H1 (cell line): Measurements from ENCODE around the gene ERH. TPM values are rescaled to one million over a fixed set of nuclear protein-coding genes. Genes with fewer than 3 reads are reported as not detected.

ENCODE experiments used
- CTCF ChIA-PET: fragments of 300-600 bp; sonication (Branson Sonifier 250); formaldehyde crosslinking; loops from one replicate; lab custom pipeline; 2021; ENCODE audit not compliant: partially characterized antibody; lab: Charles Lee
- POLR2A ChIA-PET: fragments of 300-600 bp; sonication (Branson Sonifier 250); formaldehyde crosslinking; loops from one replicate; lab custom pipeline; 2021; ENCODE audit warnings: inconsistent platforms; ENCODE audit not compliant: partially characterized antibody; lab: Charles Lee
- DNase-seq, 2 experiments: peaks; one replicate each; pipeline versions ENCODE4 v3.0.0 to v3.0.0-alpha.2; 2010 to 2022; ENCODE audit warnings: low spot score in 2 of 2, low read depth in 1 of 2, mixed read lengths in 1 of 2
- FAIRE-seq: peaks from 2 replicates; lab custom pipeline; 2011; peaks lifted over from hg19 to GRCh38; lab: Jason Lieb, UNC
- H2AFZ ChIP-seq: 2 replicates; pipeline ENCODE4 v1.8.1; 2012; ENCODE audit warnings: low read length, inconsistent platforms
- H2AK5ac ChIP-seq: 2 replicates; pipeline ENCODE4 v1.6.1; 2013; ENCODE audit warnings: low read depth, low read length
- H2BK120ac ChIP-seq: replicated peaks from 2 replicates; pipeline ENCODE3; 2013; ENCODE audit warnings: low read depth, low read length, inconsistent platforms
- H2BK12ac ChIP-seq: 2 replicates; pipeline ENCODE4 v1.6.1; 2013; ENCODE audit warnings: low read depth, low read length
- H2BK15ac ChIP-seq: 2 replicates; pipeline ENCODE4 v1.6.1; 2013; ENCODE audit warnings: low read length
- H2BK20ac ChIP-seq: 2 replicates; pipeline ENCODE4 v1.6.1; 2013; ENCODE audit warnings: low read length
- H2BK5ac ChIP-seq: 2 replicates; pipeline ENCODE4 v1.6.1; 2013; ENCODE audit warnings: low read depth, low read length
- H3K14ac ChIP-seq: 2 replicates; pipeline ENCODE4 v1.6.1; 2013; ENCODE audit warnings: inconsistent platforms; ENCODE audit not compliant: insufficient read length
- H3K18ac ChIP-seq: 2 replicates; pipeline ENCODE4 v1.6.1; 2013; ENCODE audit warnings: low read length; ENCODE audit errors: extremely low read depth
- H3K23ac ChIP-seq: 2 replicates; pipeline ENCODE4 v1.6.1; 2013; ENCODE audit warnings: inconsistent platforms; ENCODE audit not compliant: insufficient read length
- H3K23me2 ChIP-seq: 2 replicates; pipeline ENCODE4 v1.6.1; 2013; ENCODE audit warnings: low read depth, low read length
- H3K27ac ChIP-seq: 2 replicates; pipeline ENCODE4 v1.6.1; 2011; ENCODE audit warnings: low read depth, low read length, inconsistent platforms
- H3K27me3 ChIP-seq, 4 experiments: replicated peaks in 1 of 4; 1 replicate in 1 of 4; 2 replicates in 3 of 4; pipeline versions ENCODE4 v1.6.1 to v1.8.1; 2011 to 2013; ENCODE audit warnings: low read length in 3 of 4, mild to moderate bottlenecking in 3 of 4, inconsistent platforms in 2 of 4, mixed read lengths in 2 of 4, moderate library complexity in 1 of 4; ENCODE audit not compliant: control insufficient read depth in 3 of 4, insufficient read depth in 3 of 4; ENCODE audit errors: extremely low read depth in 1 of 4
- H3K36me3 ChIP-seq, 4 experiments: 2 replicates each; pipeline versions ENCODE4 v1.6.1 to v1.8.1; 2011 to 2013; ENCODE audit warnings: mild to moderate bottlenecking in 4 of 4, low read length in 3 of 4, moderate library complexity in 2 of 4, control low read depth in 1 of 4, inconsistent platforms in 1 of 4; ENCODE audit not compliant: insufficient read depth in 4 of 4, control insufficient read depth in 2 of 4
- H3K4ac ChIP-seq: replicated peaks from 2 replicates; pipeline ENCODE3; 2013; ENCODE audit warnings: low read length, low read depth, mixed read lengths, inconsistent platforms; ENCODE audit not compliant: insufficient read length
- H3K4me1 ChIP-seq, 4 experiments: replicated peaks in 1 of 4; 1 replicate in 1 of 4; 2 replicates in 3 of 4; pipeline versions ENCODE4 v1.6.1 to v1.8.1; 2011 to 2013; ENCODE audit warnings: low read length in 3 of 4, inconsistent platforms in 2 of 4, mixed read lengths in 1 of 4; ENCODE audit not compliant: insufficient read depth in 4 of 4, control insufficient read depth in 3 of 4
- H3K4me2 ChIP-seq, 2 experiments: 2 replicates each; pipeline versions ENCODE4 v1.6.1 to v1.8.1; 2011 to 2013; ENCODE audit warnings: low read depth in 2 of 2, low read length in 2 of 2, control low read depth in 1 of 2, inconsistent platforms in 1 of 2, mild to moderate bottlenecking in 1 of 2; ENCODE audit not compliant: insufficient read depth in 1 of 2
- H3K4me3 ChIP-seq, 4 experiments: fragments of 200-600, 300-600 bp in 1 of 4; sonication (generic), shearing (Covaris generic), sonication (Bioruptor Twin) in 1 of 4; 2 replicates each; pipeline versions ENCODE4 v1.5.1 to v1.8.1; 2011 to 2016; ENCODE audit warnings: low read length in 4 of 4, low read depth in 3 of 4, control low read depth in 2 of 4, inconsistent platforms in 2 of 4, mild to moderate bottlenecking in 2 of 4, mixed read lengths in 1 of 4, moderate library complexity in 1 of 4; ENCODE audit not compliant: insufficient read depth in 2 of 4; ENCODE audit errors: extremely low read depth in 1 of 4
- H3K56ac ChIP-seq: replicated peaks from 2 replicates; pipeline ENCODE3; 2013; ENCODE audit warnings: low read depth, mild to moderate bottlenecking, mixed read lengths, low read length, inconsistent platforms; ENCODE audit not compliant: insufficient read length
- H3K79me1 ChIP-seq: 2 replicates; pipeline ENCODE4 v1.6.1; 2013; ENCODE audit warnings: low read depth, low read length, control low read depth
- H3K79me2 ChIP-seq, 2 experiments: 2 replicates each; pipeline versions ENCODE4 v1.6.1 to v1.8.1; 2012 to 2013; ENCODE audit warnings: low read length in 2 of 2, mild to moderate bottlenecking in 2 of 2, inconsistent platforms in 1 of 2; ENCODE audit not compliant: insufficient read depth in 2 of 2, control insufficient read depth in 1 of 2
- H3K9ac ChIP-seq, 4 experiments: replicated peaks in 1 of 4; 1 replicate in 1 of 4; 2 replicates in 3 of 4; pipeline versions ENCODE4 v1.6.1 to v1.8.1; 2011 to 2013; ENCODE audit warnings: low read depth in 3 of 4, low read length in 3 of 4, control low read depth in 2 of 4, mild to moderate bottlenecking in 2 of 4, moderate library complexity in 2 of 4, inconsistent platforms in 1 of 4; ENCODE audit errors: extremely low read depth in 1 of 4
- H3K9me3 ChIP-seq, 2 experiments: 2 replicates each; pipeline versions ENCODE4 v1.6.1 to v1.8.1; 2012 to 2013; ENCODE audit warnings: mild to moderate bottlenecking in 2 of 2, moderate library complexity in 2 of 2, control low read depth in 1 of 2, inconsistent platforms in 1 of 2, low read depth in 1 of 2, low read length in 1 of 2, mixed read lengths in 1 of 2; ENCODE audit not compliant: insufficient read depth in 2 of 2
- H4K20me1 ChIP-seq, 2 experiments: replicated peaks in 1 of 2; 2 replicates each; pipeline versions ENCODE3 to v1.8.1; 2011 to 2013; ENCODE audit warnings: inconsistent platforms in 2 of 2, low read length in 2 of 2, mild to moderate bottlenecking in 1 of 2; ENCODE audit not compliant: insufficient read depth in 2 of 2, control insufficient read depth in 1 of 2
- H4K5ac ChIP-seq: 2 replicates; pipeline ENCODE4 v1.6.1; 2013; ENCODE audit warnings: low read length, low read depth, mixed read lengths, inconsistent platforms; ENCODE audit not compliant: insufficient read length
- H4K8ac ChIP-seq: 2 replicates; pipeline ENCODE4 v1.8.0; 2013; ENCODE audit warnings: mild to moderate bottlenecking, moderate library complexity, low read length, inconsistent platforms; ENCODE audit not compliant: insufficient read depth; ENCODE audit errors: extremely low read depth
- H4K91ac ChIP-seq: replicated peaks from 2 replicates; pipeline ENCODE3; 2013; ENCODE audit warnings: low read length, mixed read lengths, inconsistent platforms; ENCODE audit not compliant: insufficient read length
- NANOG ChIP-seq: IDR thresholded peaks from 2 replicates; pipeline ENCODE4 v1.6.1; 2011; ENCODE audit warnings: low read length, low read depth, mild to moderate bottlenecking, inconsistent platforms; ENCODE audit not compliant: insufficient read depth, poor library complexity, severe bottlenecking
- SIRT6 ChIP-seq: IDR thresholded peaks from one replicate; pipeline ENCODE4 v1.7.1; 2012; ENCODE audit warnings: low read length, inconsistent platforms
- WGBS, 2 experiments: shearing (Covaris generic) in 1 of 2; methylation state at CpG; one replicate each; pipeline versions ENCODE4 v1.1.6 to v1.1.7; 2013 to 2015; ENCODE audit warnings: low lambda C conversion rate in 2 of 2, mixed read lengths in 2 of 2, inconsistent platforms in 1 of 2, low coverage in 1 of 2, missing lambda C conversion rate in 1 of 2; ENCODE audit not compliant: insufficient replicate concordance in 2 of 2, insufficient coverage in 1 of 2, insufficient read length in 1 of 2; ENCODE audit errors: extremely low coverage in 1 of 2, missing lambda C conversion rate in 1 of 2; 5-methylcytosine and 5-hydroxymethylcytosine counted together
- polyA plus RNA-seq, 7 experiments: library from polyadenylated mRNA; depleted of rRNA in 3 of 7; stranded (reverse) in 5 of 7; unstranded in 2 of 7; fragments of >200 nt in 5 of 7; fragments of 200-250 nt in 2 of 7; gene quantifications; 1 replicate in 5 of 7; 2 replicates in 1 of 7; 4 replicates in 1 of 7; pipeline versions ENCODE4 v1.2.1 to v1.2.3, GENCODE V29; 2011 to 2013; ENCODE audit warnings: missing spikeins in 2 of 7, mixed read lengths in 2 of 7
- total RNA-seq: library from RNA; stranded (reverse); fragmentation: NEBNext Ultra II Directional; extraction: Animal tissue kit (Norgen Biotek cat#: 25700); gene quantifications from 2 replicates; pipeline ENCODE4 v1.2.1, GENCODE V29; 2021

ERH gene
- total and polyA plus RNA-seq, 2 of the 8 experiments (the other 6 are each of a cell fraction or from before 2014, with no cell fraction given), result 329 to 454 TPM

GRCh38 chr14:69333791-69334337 lies 64.2 kb downstream of the ERH start:
- no peaks in the 10 kb centered on the region for H3K79me2 ChIP-seq
- no peak overlapping the region for H2AFZ ChIP-seq
- DNase-seq, result no peak
- no peak overlapping the region for H2AK5ac ChIP-seq
- ChIA-PET POLR2A (interaction anchor here (1.0 to 1.4 kb wide), 3 partner anchors 10 to 64 kb away, joined by 3 to 5 read pairs (median 4); partner anchors contain the start of gene ERH), CTCF (interaction anchor here (1.4 to 12.0 kb wide), 7 partner anchors 9 to 80 kb away, joined by 3 to 140 read pairs (median 10); no protein-coding TSS in a partner anchor)
- no peak overlapping the region for H3K14ac ChIP-seq
- no peak overlapping the region for H4K5ac ChIP-seq
- no peak overlapping the region for H4K91ac ChIP-seq
- no peak overlapping the region for H2BK15ac ChIP-seq
- H3K23me2 ChIP-seq, result no peaks in the 10 kb centered on the region
- H3K9ac ChIP-seq, result no peak overlapping the region
- no peak overlapping the region for H3K18ac ChIP-seq
- no peak overlapping the region for H3K56ac ChIP-seq
- no peaks in the 10 kb centered on the region for H3K36me3 ChIP-seq
- H3K79me1 ChIP-seq, result no peaks in the 10 kb centered on the region
- H2BK120ac ChIP-seq, result no peak overlapping the region
- no peak overlapping the region for H3K4me3 ChIP-seq
- no peaks in the 10 kb centered on the region for H4K20me1 ChIP-seq
- WGBS, 2 experiments, result 81% methylated on average over 4 of the region's 4 CpGs; no CpG with 5 or more reads in 1 of the 2 experiments
- TF ChIP-seq NANOG (no peak), SIRT6 (no peak)
- H3K27ac ChIP-seq, result no peak overlapping the region
- no peak overlapping the region for H2BK20ac ChIP-seq
- H3K9me3 ChIP-seq, result no peaks in the 10 kb centered on the region
- H3K4ac ChIP-seq, result no peak overlapping the region
- no peaks in the 10 kb centered on the region for H3K27me3 ChIP-seq
- no peak overlapping the region; the same call in 1 of the 2 replicates for H2BK12ac ChIP-seq
- H3K4me1 ChIP-seq, result peaks cover 0 to 2% (median 0%) of the 10 kb centered on the region in 4 experiments; a peak in 1 of 7 replicates
- no peak overlapping the region for H3K23ac ChIP-seq
- H4K8ac ChIP-seq, result no peak overlapping the region
- H2BK5ac ChIP-seq, result no peak overlapping the region
- no peak for FAIRE-seq
- H3K4me2 ChIP-seq, result no peak overlapping the region
